HEK293T (cell line): Measurements from ENCODE around the gene GAB2.

Experiments used
- BHLHE40 ChIP-seq: fragments of 450-650 bp; IDR thresholded peaks from 2 replicates; pipeline ENCODE4 v1.6.1; 2016; ENCODE audit warnings: mild to moderate bottlenecking, moderate library complexity, borderline replicate concordance
- CTBP1 ChIP-seq: fragments of 450-650 bp; IDR thresholded peaks from 2 replicates; pipeline ENCODE4 v1.6.1; 2016; ENCODE audit warnings: borderline replicate concordance
- LEF1 ChIP-seq: fragments of 450-650 bp; IDR thresholded peaks from 2 replicates; pipeline ENCODE4 v1.6.1; 2017; ENCODE audit warnings: mild to moderate bottlenecking, borderline replicate concordance
- SP1 ChIP-seq: fragments of 450-650 bp; IDR thresholded peaks from 2 replicates; pipeline ENCODE4 v1.6.1; 2017

DNA sequence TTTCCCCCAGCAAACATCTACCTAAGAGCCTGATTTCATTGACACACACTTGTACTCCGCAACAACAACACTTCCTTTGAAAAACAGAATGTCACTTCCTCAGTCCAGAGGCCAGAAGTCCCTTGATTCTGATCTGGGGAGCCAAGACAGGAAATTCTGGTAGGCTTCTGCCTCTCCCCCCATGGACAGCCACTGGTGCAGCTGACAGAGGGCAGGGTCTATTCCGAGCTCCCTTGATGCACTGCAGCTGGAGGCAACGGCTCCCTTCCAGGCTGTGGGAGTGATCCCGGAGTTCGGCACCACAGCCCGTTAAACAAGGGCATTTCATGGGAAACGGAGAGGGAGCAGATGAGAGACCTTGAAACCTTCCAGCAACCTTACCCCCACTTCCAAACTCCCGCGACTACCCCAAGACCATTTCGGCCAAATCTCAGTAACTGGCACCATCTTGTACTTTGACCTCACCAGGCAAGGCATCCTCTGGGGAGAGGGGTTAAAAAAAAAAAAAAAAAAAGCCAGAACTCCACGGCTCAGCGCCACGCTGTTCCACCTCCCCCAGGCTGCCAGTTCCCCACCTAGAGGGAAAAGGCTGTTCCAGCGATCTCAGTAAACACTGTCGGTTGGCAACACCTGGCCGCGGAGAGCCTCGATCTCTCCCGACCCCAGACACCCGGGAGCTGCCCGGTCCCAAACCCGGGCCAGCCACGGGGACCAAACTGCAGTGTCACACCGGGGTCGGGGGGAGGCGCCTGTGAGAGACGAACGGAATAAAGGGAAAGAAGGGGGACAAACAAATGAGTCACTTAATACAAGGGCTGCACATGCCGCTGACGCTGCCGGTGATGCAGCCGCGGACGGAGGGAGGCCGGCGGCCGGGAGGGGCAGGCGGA, 1.1 kb downstream of the GAB2 start:
- no peak for TF ChIP-seq CTBP1
- TF ChIP-seq BHLHE40, result no peak
- TF ChIP-seq SP1, result no peak
- no peak for TF ChIP-seq LEF1
